ENCODE data around the gene GJD3.
"Not testable (repeated sequence)": the region's sequence is repeated elsewhere in the genome, so short reads cannot be mapped to it uniquely, and the experiment has no call there.

GJD3 gene

DNA sequence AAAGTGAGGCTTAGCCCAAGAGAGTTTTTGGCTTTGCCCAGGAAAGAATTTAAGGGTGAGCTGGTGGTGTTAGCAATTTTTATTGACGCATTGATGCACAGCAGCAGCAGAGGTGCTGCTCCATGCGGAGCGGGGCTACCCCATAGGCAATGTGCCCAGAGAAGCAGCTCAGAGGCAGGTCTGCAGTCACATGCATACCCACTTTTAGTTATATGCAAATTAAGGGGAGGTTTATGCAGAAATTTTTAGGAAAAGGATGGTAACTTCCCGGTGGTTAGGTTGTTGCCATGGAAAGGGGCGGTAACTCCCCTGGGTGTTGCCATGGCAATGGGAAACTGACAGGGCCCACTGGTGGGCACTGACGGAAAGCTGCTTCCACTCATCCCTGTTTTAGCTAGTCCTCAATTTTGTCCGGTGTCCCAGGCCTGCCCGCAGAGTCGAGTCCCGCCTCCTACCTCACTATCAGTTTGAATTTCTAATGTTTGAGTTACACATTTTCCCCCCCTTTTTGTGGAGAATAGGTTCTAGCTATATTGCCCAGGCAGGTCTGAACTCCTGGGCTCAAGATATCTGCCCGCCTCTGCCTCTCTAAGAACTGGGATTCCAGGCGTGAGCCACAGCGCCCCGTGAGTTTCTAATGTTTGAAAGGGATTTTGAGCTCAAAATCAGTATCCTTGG is 10.4 kb upstream of the GJD3 start:
- DNase-seq (ENCODE audit: low read depth): no peak
- H3K4me3 ChIP-seq (ENCODE audit: low read depth, low read length): no peak overlapping the region
- TF ChIP-seq, protein P1, sequence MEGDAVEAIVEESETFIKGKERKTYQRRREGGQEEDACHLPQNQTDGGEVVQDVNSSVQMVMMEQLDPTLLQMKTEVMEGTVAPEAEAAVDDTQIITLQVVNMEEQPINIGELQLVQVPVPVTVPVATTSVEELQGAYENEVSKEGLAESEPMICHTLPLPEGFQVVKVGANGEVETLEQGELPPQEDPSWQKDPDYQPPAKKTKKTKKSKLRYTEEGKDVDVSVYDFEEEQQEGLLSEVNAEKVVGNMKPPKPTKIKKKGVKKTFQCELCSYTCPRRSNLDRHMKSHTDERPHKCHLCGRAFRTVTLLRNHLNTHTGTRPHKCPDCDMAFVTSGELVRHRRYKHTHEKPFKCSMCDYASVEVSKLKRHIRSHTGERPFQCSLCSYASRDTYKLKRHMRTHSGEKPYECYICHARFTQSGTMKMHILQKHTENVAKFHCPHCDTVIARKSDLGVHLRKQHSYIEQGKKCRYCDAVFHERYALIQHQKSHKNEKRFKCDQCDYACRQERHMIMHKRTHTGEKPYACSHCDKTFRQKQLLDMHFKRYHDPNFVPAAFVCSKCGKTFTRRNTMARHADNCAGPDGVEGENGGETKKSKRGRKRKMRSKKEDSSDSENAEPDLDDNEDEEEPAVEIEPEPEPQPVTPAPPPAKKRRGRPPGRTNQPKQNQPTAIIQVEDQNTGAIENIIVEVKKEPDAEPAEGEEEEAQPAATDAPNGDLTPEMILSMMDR (IDR thresholded peaks at IDR 0.05; ENCODE audit: insufficient read depth, low read depth, low read length, missing control alignments): no peak

GRCh38 chr17:40373999-40374398 is 9.5 kb upstream of the GJD3 start:
- TF ChIP-seq, protein P1 (IDR thresholded peaks at IDR 0.05; ENCODE audit: insufficient read depth, low read depth, low read length, missing control alignments): no peak
- H3K4me3 ChIP-seq (ENCODE audit: low read depth, low read length): no peak overlapping the region
- DNase-seq (ENCODE audit: low read depth): no peak

DNA sequence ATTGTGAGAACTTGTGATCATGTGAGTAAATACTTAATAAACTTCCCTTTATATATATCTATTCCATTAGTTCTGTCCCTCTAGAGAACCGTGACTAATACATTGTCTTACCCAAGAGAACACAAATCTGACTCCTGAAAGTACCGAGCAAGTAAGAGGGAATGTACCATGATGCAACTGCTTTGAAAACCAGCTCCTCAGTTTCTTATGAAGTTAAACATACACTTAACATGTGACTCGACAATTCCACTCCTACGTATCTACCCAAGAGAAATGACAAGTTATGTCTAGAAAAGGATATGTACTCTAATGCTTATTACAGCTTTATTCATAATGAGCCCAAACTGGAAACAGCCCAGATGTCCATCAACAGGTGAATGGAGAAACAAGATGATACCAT is 8.8 kb upstream of the GJD3 start:
- H3K4me3 ChIP-seq (ENCODE audit: low read depth, low read length): no peak overlapping the region
- no peak for DNase-seq (ENCODE audit: low read depth)

GRCh38 chr17:40372644-40373043 is 8.1 kb upstream of the GJD3 start:
- DNase-seq (ENCODE audit: low read depth); H3K4me3 ChIP-seq (ENCODE audit: low read depth, low read length): not testable (repeated sequence)

More for the DNA sequence above, 8.8 kb upstream of the GJD3 start:
- TF ChIP-seq, protein P1 (IDR thresholded peaks at IDR 0.05; ENCODE audit: insufficient read depth, low read depth, low read length, missing control alignments): no peak

DNA sequence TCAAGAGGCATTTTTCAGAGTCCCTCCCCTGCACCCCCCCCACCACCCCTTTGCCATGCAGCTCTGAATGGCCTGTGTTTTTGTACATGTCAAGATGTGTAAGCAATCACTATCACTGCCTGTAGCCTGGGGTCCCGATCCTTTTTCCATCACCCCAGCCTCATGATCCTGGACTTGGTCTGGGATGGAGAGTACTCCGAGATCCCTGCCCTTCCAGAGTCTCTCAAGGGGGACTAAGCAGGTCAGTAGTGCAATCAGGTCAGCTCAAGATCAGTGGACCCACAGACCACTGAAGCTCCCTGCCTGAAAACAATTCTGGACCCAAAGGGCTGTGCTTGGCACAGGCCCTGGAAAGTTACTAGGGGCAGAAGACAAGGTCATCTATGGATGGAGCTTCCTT is 7.5 kb upstream of the GJD3 start:
- no peak for DNase-seq (ENCODE audit: low read depth)
- TF ChIP-seq, protein P1 (IDR thresholded peaks at IDR 0.05; ENCODE audit: insufficient read depth, low read depth, low read length, missing control alignments): no peak
- H3K4me3 ChIP-seq (ENCODE audit: low read depth, low read length): no peak overlapping the region

DNA sequence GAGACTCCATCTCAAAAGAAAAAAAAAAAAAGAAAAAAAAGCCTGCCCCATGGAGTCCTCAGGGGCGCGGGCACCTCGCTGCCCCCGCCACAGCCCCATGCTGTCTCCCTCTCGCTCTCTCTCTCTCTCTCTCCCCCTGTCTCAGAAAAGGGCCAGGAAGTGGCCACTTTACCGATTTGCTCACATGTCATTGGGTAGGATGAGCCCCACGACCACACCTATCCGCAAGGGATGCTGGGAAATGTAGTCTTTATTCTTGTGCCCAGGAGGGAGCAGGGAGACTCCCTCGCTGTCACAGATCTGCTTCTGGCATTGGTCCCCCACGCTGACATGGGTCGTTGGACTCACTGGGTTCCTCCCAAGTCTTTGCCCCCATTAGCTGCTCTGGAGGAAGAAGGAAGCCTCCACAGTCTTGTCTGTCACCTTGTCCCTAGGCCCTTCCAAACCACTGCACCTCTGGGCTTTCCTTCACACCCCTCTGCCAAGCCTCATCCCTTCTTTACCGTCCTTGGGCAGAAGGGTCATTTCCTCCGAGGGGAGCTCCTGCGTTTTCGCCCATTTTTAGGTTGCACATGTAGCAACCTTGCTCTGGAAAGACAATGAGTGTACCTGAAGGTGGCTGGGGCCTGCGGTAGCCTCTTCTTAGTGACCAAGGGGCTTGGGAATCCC is 6.9 kb upstream of the GJD3 start:
- no peak overlapping the region for H3K4me3 ChIP-seq (ENCODE audit: low read depth, low read length)
- TF ChIP-seq, protein P1 (IDR thresholded peaks at IDR 0.05; ENCODE audit: insufficient read depth, low read depth, low read length, missing control alignments): no peak
- peak; percentile 66 for DNase-seq (ENCODE audit: low read depth)

GRCh38 chr17:40369923-40370322 is 5.4 kb upstream of the GJD3 start:
- no peak overlapping the region for H3K4me3 ChIP-seq (ENCODE audit: low read depth, low read length)
- TF ChIP-seq, protein P1 (IDR thresholded peaks at IDR 0.05; ENCODE audit: insufficient read depth, low read depth, low read length, missing control alignments): no peak
- no peak for DNase-seq (ENCODE audit: low read depth)

DNA sequence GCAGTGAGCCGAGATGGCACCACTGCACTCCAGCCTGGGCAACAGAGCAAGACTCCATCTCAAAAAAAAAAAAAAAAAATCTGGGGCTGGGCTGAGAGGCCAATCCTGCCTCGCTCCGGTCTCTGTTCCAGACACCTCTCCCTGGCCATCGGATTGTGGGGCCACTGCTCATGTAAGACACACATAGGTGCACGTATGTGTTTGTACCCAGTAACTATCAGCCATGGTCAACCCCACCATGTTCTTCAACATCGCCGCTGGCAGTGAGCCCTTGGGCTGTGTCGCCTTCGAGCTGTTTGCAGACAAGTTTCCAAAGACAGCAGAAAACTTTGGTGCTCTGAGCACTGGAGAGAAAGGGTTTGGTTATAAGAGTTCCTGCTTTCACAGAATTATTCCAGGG is 3.2 kb upstream of the GJD3 start:
- DNase-seq (ENCODE audit: low read depth); H3K4me3 ChIP-seq (ENCODE audit: low read depth, low read length): not testable (repeated sequence)

Data from GM12865 (cell line).